ENCODE results near the gene REPIN1.
A peak's percentile ranks its signal among the peaks of the same experiment; 100 is the strongest.

Gene REPIN1

DNA sequence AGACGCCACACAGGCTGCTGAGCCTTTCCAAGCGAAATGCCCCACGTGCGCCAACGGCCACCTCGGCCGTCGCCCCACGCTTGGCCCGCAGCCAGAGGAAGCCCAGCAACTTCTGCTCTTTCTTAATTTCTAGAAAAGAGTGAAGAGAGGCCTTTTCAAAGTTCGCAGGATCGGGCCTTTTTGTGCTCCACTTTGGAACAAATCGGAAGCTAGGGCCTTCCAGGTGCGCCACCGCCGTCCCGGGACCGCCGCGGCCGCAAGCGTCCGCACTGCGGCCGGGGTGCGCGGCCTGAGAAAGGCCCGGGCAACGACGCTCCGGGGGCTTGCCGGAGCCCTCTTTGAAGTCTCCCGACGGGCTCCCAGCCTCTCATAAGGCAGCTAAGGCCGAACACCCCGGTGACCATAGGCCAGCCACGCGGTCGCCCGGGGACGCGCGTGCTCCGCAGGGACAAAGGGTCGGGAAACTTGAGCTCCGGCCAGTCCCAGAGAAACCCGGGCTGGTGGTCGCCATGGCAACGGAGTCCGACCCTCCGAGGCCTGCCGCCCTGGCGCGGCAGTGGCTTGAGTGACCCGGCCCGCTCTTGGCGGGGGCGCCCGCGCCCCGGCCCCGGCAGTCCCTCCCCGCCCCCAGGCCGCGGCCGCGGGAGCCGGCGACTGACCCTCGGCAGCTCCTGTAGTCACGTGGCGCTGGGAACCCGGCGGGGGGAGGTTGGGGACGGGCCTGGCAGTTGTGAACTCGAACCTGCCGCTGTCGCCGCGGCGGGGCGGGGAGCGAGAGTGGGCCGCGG, at the start of gene REPIN1:
Gene REPIN1, plus strand, starts transcription at position 727 of the 788 bp plus-strand sequence. CDS start 890 bp downstream, outside the sequence.
- peak; percentile 80 for DNase-seq

DNA sequence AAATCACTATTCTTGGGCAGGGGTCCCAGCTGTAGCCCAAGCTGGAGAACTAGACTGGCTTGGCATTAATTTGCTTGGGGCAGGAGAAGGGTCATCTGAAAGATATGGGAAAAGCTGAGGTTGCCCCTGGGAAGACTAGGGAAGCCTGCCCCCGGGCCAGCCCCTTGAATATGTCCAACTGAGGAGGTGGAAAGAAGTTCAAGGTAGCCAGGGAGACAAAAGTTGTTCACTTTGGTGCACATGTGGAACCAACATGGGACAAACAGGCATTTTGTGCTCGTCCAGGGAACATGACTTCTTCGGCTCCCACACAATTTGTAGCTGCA, 46.9 kb upstream of the REPIN1 start:
- no peak for DNase-seq

DNA sequence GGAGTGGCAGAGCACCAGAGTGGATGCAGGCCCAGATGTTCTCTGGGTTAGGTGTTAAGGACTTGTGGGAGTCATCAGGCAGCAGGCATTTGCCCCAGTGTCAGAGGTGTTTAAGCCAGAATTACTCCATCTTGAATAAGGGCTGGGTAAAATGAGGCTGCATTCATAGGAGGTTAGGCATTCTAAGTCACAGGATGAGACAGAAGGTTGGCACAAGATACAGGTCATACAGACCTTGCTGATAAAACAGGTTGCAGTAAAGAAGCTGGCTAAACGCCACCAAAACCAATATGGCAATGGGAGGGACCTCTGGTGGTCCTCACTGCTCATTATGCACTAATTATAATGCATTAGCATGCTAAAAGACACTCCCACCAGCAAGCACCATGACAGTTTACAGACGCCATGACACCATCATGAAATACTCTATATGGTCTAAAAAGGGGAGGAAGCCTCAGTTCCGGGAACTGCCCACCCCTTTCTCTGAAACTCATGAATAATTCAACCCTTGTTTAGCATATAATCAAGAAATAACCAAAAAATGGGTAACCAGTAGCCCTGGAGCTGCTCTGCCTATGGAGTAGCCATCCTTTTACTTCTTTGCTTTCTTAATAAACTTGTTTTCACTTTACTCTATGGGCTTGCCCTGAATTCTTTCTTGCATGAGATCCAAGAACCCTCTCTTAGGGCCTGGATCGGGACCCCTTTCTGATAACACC, 46.3 kb upstream of the REPIN1 start:
- DNase-seq = peak; percentile 60

DNA sequence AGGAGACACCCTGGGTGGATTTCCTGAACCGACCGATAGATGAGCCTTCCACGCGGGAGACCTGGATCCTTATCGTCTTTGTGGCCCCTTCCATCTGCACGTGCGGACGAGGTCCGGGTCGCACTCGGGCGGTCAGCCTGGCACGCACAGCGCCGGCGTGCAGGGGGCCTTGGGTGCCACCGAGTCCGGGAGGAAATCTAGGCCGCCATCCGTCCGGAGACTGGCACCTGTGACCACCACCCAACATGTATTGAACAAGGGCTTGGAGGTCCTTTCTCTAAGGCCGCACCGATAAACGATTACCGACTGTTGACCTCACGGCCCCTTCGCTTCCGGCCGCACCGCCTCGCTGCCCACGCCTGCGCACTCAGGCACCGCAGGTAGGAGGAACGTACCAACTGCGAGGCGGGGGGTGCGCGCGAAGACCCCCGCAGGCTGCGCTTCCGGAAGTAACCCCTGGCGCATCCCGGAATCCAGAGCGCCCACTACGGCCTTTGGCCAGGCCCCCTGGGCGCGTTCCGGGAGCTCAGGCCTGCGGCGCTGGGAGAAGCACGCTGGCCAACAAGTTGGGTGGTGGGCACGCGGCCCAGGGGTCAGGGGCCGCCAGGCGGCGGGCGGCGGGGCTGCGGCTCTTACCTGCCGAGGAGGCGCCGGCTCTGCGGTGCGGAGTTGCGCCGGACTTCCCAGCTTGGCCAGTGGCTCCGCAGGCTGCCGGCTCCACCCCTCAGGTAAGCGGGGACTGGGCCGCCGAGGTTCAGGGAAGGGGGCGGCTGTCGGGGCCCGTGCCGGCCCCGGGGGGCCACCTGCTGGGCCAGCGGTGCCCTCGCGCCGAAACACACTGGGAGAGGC, 45.6 kb upstream of the REPIN1 start, which contains the start of the genes ACTR3C and LRRC61:
Gene ACTR3C, minus strand, starts transcription at position 713 of the 849 bp plus-strand sequence. CDS start 28,249 bp downstream, outside the sequence.
Gene LRRC61, plus strand, starts transcription at position 523 of the 849 bp plus-strand sequence. CDS start 13,507 bp downstream, outside the sequence.
- DNase-seq = peak; percentile 63

DNA sequence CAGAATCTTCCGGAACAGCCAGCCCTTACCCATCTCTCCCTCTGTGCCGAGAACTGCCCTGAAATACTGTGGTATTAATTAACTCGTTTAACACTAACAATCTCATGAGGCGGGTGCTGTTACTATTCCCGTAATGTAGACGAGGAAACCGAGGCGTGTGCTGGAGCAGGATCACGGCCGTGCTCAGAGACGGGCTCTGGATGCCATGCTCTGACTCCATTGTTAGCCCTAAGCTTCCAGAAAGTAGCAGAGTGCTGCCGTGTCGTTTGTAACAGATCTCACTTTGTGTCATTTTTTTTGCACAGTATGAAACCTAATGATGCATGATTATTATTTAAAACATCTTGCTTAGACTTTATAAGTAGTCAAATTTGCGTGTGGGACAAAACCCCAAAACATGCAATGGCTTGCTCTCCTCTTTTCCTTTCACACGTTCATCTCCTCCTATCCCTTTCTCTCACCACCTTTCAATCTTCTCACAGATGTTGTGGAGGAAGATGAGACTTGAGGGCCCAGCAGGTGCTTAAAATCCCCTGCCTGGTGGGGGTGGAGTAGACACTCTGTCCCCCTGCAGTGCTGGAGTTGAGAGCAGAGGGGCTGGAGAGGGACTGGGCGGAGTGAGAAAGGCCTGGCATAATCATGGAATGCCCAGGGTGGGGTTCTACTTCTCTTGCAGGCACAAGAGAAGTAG, 44.8 kb upstream of the REPIN1 start:
- DNase-seq = no peak

DNA sequence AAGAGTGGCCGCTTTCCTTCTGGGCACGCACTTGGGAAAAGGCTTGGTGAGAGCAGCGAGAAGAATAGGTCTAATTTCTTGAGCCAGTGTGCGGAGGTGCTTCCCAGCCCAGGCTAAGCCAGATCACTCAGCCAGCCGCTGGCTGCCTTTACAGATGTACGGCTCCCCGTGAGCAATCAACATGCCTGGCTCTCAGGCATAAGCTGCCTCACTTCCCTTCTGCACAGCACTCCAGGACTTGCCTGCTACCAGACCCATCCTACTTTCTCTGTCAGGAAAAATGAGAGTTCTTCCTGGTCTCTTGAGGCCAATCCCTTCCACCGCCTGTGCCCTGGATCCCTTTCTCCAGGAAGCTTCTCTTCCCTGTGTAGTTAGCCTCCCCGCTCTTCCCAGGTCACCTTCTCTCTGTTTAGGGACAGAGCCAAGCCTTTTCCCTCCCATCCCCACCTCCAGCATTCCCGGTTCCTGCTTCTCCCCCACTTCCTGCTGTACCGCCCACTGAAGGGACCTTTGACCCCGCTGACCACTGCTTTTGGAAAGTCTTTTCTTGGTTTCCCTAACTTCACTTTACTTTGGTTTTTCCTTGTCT, 44.2 kb upstream of the REPIN1 start:
- DNase-seq = no peak

DNA sequence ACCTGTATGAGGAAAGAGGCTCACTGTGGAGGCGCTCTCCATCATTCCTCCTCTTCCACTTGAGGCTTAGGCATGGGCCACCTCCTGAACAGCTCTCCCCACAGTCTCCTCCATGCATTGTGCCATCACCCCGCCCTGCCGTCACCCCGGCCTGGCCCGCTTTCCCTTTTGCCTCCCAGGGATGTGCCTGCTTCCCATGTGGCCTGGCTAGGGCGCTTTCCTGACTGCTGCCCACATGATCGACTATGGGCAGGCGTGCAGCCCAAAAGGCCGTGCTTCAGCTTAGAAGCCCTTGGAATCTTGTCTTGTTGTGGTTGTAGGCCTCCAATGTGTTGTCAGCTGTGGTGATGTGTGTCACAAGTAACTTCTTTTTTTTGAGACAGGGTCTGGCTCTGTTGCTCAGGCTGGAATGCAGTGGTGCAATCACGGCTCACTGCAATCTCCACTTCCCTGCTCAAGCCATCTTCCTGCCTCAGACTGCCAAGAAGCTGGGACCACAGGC, 43.5 kb upstream of the REPIN1 start:
- DNase-seq = no peak

DNA sequence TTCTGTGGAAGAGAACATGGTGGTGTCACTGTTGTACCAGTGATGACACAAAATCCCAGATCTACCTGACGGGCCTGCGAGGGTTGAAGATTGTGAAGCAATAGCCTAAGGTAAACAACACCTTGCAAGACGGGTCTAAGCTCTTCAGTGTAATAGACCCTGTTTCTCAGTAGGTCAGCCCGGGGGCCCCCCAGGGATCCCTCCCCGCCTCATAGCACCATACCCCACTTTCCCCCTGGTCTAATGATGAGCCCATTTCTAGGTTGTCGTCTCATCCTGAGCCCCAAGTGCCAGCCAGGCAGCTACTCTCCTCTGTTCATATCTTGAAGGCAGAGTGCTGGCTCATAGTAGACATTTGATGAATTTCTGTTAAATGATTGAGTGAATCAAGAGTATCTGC, 42.7 kb upstream of the REPIN1 start:
- DNase-seq = no peak

DNA sequence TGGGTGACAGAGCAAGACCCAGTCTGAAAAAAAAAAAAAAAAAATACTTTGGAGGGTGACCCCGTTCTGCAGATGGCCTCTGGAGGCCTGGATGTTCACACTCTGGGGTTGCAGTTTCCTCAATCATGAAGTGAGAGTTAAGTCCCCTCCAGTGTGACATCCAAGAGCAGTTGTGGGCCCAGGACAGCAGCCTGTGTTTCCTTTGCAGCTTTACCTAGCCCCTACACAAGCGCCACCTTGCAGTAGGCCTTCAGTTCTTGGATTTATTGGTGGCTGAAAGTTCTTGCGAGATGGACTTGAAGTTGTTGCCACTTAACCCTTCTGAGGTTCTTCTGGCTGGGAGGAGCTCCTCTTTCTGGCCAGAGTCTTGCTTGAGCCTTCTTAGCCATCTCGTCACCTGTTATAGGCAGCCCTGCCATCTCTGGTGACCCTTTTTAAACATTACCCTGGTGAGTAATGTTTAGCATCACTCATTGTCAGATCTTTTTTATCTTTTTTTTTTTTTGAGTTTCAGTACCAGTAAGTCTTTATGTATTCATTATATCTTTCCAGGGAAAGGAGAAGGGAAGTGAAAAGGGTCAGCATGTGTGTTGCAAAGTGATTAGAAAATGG, 41.9 kb upstream of the REPIN1 start:
- DNase-seq = no peak

DNA sequence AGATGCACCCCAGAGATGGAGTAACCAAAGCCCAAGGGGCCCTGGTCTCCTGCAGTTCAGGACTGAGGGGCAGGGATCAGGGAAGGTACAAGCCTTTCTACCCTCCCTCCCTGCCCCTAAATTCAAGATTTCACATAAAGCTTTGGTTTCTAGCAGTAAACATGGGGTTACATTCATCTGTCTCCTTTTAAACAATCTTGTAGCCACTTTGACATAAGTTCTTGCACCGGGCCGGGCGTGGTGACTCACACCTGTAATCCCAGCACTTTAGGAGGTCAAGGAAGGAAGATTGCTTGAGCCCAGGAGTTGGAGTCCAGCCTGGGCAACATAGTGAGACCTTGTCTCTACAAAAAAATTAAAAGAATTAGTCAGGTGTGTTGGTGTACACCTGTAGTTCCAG, 41.3 kb upstream of the REPIN1 start:
- DNase-seq = no peak

DNA sequence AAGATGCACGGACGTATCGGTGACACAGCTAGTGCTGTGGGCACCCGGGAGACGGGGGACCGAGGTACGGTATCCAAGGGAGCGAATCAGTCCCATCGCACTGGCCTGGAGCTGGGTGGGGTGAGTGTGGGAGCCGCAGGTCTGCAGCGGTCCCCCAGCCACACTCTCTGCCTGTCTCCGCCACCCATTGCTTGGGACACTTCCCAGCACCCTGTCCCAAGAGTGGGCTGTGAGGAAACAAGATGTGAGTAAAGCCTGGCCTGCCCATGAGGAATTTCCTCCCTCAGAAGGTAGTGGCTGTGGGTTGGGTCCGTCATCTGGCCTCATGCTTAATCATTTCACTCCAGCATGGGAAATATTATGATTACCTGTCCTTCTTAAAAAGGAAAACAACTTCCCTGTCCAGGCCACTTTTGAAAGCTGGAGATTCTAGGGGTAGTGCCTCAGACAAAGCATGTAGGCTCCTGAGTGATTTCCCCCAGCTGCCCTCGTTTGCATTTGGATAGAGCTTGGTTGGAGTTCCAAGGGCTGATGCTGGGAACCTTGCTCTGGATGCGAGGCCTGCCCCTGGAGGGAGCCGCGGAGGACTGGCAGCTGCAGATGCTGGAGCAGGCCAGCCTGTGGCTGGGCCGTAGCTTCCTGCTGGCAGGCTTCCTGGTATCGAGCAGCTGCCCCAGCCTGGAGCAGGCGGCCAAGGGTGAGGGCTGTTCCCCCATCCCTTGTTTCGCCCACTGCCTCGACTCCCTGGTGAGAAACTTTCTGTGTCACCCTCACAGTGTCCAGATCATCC, 39.1 kb upstream of the REPIN1 start:
- no peak for DNase-seq

DNA sequence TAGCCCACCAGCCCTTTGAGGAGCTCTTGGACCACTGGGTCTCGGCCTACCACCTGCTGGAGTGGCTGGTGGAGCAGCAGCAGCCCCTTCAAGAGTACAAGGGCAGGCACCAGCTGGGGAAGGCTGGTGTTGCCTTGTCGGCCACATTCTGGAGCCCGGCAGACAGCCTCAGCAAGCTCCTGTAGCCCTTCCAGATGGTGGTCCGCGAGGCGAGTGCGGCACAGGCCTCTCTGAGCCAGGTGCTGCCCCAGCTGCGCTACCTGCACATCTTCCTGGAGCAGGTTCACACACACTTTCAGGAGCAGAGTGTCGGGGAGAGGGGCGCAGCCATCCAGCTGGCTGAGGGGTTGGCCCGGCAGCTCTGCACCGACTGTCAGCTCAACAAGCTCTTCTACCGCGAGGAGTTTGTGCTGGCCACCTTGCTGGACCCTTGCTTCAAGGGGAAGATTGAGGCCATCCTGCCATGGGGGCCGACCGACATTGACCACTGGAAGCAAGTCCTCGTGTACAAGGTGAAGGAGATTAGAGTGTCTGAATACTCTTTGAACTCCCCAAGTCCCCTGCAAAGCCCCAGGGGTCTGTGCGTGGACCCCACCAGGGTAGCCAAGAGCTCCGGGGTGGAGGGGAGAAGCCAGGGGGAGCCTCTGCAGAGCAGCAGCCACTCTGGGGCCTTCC, 38.3 kb upstream of the REPIN1 start:
- no peak for DNase-seq

DNA sequence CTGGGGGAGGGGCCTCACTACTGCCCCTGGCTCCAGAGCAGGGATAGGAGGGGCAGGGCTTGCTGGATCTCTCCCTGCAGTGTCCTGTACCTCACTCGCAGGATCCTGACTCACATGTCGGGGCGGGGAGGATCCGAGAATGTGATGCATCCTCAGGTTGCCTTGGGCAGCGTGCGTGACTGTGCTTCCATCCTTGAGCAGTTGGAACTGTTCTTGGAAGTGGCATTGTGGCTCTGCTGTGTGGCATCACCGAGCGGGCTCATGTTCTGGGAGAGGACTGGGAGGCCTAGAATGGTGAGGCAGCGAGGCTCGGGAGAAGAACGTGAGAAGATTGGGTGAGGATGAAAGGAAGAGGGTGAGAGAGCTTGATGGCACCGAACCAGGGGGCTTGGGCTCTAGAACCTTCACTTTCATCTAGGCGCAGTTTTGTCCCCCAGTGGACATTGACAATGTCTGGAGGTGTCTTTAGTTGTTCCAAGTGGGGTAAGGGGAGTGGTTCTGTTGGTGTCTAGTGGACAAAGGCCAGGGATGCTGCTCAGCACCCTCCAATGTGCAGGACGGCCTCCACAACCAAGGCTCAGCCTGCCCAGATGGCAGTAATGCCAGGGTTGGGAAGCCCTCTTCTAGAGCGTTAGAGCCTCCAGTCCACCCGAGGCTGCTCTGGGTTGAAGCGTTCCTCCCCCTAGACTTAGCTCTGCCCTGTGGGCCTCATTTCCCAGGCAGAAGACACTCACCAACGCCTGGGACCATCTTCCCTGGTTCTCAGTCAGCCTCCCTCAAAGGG, 35.6 kb upstream of the REPIN1 start:
- no peak for DNase-seq

DNA sequence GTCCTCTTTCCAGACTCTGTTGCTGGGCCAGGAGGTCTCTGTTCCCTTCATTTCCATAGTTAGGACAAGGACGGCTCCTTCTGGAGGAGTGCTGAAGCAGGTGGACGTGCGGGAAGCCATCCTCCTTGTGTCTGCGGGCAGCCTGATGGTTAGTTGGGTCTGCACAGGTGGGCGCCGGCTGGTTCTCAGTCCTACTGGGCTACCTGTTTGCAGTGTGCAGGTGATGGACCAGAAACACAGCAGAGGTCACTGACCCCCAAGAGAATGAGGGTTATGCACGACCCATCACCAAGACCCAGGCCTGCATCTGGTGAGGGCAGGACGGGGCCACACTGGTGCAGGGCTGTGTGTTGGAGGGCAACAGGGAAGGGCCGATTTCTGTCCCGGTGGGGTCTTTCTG, 35.0 kb upstream of the REPIN1 start:
- no peak for DNase-seq

DNA sequence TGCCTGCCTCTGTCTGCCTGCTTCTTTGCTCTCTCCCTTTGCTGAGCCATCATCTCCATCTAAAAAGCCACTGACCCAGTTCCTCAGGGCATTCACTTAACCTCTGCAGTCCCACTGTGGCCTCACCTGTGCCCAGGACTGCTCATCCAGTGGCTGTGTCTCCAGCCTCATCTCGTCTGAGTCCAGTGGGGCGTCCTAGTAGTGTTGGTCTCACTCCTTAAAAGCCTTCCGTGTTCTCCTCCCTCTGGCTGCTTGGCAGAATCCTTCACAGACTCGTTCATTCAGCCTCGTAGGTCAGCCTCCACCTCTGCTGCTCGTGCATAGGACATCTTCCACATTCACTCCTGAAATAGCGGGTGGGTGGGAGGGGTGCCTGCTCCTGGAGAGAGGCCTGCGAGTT, 34.5 kb upstream of the REPIN1 start:
- no peak for DNase-seq

DNA sequence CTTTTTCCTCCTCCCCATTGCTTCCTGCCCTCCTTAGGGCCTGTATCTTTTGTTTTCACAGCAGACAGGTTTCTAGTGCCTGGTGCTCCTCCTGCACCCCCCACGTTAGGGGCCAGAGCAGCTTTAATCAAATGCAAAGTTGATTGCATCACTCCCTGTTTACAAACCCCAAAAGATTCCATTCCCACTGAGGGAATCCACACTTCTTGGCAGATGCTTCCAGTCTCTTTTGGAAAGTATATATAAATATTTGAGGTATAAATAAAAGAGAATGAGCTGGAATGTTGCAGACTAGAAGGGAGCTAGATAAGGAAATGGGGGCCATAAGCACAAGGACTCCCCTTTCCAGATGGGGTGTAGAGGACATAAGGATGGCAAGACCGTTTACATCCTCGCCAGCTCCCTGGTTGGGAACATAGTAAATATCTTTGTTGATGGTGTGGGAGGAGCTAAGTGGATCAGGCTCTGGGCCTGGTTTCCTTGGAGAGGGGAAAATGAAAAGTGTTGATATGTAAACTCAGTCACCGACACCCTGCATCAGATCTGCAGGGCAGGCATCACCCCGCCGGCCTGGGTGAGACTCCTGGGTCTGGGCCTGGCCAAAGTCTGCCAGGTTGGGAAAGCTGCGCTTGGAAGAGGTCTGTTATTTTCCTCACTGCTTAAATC, 33.4 kb upstream of the REPIN1 start:
- no peak for DNase-seq

DNA sequence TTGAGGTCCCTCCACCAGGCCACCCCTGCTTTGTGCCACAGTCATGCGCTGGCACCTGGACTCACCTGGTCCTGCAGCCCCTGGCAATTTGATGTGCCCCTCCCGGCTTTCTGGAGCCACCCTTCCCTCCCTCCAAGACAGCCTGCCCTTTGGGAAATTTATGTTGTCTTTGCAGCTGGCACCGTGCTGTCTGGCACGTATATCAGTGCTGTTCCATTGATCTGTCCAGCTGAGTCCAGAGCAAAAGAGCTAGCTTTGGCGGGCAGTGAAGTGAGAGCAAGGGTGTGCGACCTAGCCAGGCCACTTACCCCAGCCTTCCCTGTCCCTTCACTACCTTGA, 32.9 kb upstream of the REPIN1 start:
- DNase-seq = no peak

DNA sequence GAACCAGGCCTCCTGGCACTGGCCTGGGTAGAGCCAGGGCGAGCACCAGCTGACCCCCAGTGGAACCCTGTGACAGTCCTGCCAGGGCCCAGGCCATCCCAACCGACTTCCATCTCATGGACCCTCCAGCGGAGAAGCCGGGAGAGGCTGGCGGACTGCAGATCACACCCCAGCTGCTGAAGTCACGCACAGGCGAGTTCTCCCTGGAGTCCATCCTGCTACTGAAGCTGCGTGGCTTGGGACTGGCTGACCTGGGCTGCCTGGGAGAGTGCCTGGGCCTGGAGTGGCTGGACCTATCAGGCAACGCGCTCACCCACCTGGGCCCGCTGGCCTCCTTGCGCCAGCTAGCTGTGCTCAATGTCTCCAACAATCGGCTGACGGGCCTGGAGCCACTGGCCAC, 31.9 kb upstream of the REPIN1 start:
- no peak for DNase-seq

DNA sequence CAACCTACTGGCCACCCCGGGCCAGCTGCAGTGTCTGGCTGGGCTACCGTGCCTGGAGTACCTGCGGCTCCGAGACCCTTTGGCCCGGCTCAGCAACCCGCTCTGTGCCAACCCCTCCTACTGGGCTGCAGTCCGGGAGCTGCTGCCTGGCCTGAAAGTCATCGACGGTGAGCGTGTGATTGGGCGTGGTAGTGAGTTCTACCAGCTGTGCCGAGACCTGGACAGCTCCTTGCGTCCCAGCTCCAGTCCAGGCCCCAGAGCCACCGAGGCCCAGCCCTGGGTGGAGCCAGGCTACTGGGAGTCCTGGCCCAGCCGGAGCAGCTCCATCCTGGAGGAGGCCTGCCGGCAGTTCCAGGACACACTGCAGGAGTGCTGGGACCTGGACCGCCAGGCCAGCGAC, 31.4 kb upstream of the REPIN1 start:
- no peak for DNase-seq
